Measurements from ENCODE around the gene RPS6KA6.

DNA sequence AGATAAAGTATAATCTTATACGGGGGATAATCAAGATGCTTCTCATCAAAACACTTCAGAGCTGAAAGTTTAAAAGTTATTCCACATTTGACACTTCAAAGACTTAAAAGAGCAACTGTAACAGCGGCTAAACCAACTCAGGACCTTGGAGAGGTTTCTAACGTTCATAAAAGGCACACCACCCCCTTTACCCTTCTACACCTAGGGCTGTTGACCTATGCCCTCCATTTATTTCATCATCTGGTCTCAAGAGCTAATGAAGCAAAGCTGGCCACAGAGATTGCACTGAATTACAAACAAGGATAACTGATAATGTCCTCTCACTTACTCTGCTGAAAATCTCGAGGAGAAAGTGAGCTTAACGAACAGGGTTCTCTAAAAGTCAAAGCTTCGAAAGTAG, 1.1 kb upstream of the RPS6KA6 start:
- TF ChIP-seq, protein P1, sequence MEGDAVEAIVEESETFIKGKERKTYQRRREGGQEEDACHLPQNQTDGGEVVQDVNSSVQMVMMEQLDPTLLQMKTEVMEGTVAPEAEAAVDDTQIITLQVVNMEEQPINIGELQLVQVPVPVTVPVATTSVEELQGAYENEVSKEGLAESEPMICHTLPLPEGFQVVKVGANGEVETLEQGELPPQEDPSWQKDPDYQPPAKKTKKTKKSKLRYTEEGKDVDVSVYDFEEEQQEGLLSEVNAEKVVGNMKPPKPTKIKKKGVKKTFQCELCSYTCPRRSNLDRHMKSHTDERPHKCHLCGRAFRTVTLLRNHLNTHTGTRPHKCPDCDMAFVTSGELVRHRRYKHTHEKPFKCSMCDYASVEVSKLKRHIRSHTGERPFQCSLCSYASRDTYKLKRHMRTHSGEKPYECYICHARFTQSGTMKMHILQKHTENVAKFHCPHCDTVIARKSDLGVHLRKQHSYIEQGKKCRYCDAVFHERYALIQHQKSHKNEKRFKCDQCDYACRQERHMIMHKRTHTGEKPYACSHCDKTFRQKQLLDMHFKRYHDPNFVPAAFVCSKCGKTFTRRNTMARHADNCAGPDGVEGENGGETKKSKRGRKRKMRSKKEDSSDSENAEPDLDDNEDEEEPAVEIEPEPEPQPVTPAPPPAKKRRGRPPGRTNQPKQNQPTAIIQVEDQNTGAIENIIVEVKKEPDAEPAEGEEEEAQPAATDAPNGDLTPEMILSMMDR (IDR thresholded peaks at IDR 0.05; ENCODE audit: poor library complexity): no peak
- TF ChIP-seq EZH2phosphoT487 (IDR thresholded peaks at IDR 0.05; ENCODE audit: low read depth, severe bottlenecking, unreplicated experiment) (no peak), EZH2 (IDR thresholded peaks at IDR 0.05; ENCODE audit: borderline replicate concordance) (no peak)

Data from hepatocyte (in vitro differentiated cells).